BLaER1 (cell line): ENCODE results near the gene ST6GALNAC4.
"Not testable (repeated sequence)": the region's sequence is repeated elsewhere in the genome, so short reads cannot be mapped to it uniquely, and the experiment has no call there.

ENCODE experiments used
- H3K27ac ChIP-seq: shearing (Covaris generic); formaldehyde crosslinking; 2 replicates; pipeline ENCODE4 v1.8.1; 2022
- H3K27me3 ChIP-seq: shearing (Covaris generic); formaldehyde crosslinking; 2 replicates; pipeline ENCODE4 v1.8.1; 2022
- H3K36me3 ChIP-seq: shearing (Covaris generic); formaldehyde crosslinking; 2 replicates; pipeline ENCODE4 v1.8.1; 2022
- H3K4me1 ChIP-seq: shearing (Covaris generic); formaldehyde crosslinking; 2 replicates; pipeline ENCODE4 v1.8.1; 2022
- H3K4me2 ChIP-seq: shearing (Covaris generic); formaldehyde crosslinking; 2 replicates; pipeline ENCODE4 v1.8.1; 2022
- H3K4me3 ChIP-seq: shearing (Covaris generic); formaldehyde crosslinking; 2 replicates; pipeline ENCODE4 v1.8.1; 2022
- H3K9ac ChIP-seq: shearing (Covaris generic); formaldehyde crosslinking; 2 replicates; pipeline ENCODE4 v1.8.1; 2022
- H3K9me3 ChIP-seq: shearing (Covaris generic); formaldehyde crosslinking; 2 replicates; pipeline ENCODE4 v1.8.1; 2022
- H4K20me1 ChIP-seq: shearing (Covaris generic); formaldehyde crosslinking; 2 replicates; pipeline ENCODE4 v1.8.1; 2022
- Cebpa-rat ChIP-seq: shearing (Covaris generic); IDR thresholded peaks from 2 replicates; pipeline ENCODE4 v1.8.1; 2022

Gene ST6GALNAC4

DNA sequence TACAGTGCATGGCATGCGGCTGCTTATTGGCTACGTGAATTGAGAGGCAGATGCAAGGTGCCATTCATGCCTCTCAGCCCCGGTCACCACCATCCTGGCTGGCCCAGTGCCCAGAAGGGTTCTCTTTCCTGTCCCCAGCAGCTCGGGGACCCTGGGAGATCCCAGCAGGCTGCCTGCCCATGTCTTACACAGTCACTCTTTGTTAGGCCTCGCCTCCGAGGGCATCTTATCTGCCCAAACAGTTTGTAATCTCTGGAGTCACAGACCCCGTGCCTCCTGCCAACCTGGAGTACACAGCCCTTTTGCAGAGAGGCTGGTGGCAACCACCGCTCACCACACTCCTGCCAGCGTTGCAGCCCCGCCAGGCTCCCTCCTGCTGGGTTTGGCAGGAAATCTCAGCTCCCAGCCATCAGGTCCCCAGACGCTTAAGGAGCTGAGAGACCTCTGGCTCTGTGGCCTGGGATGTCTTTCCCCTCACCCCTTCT lies 32.4 kb downstream of the ST6GALNAC4 start:
- Histone ChIP-seq H3K27ac (peak overlapping the region; percentile 88), H3K4me2 (peak overlapping the region; percentile 85), H3K4me1 (peaks cover 99% of the 10 kb centered on the region)

DNA sequence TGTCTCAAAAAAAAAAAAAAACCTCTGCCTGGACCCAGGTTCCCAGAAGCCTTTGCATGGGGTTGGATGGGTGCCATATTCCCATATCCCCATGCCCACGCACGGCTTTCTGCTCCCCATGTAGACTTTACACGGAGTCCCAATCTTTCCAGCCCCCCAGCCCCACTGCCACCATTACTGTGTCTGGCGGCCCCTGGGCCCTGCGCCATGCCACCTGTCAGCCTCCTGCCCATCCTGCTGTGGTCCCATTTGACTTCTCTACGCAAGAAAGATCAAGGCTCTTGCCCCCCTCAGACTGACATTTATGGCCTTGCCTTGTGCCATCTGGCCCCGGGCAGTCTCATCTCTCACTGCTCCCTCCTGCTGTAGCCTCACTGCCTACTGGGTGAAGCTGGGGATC lies 32.9 kb downstream of the ST6GALNAC4 start:
- Histone ChIP-seq H3K36me3 (peaks cover 10% of the 10 kb centered on the region), H3K27me3 (no peaks in the 10 kb centered on the region), H3K4me2 (peak overlapping the region; percentile 85), H3K9me3 (no peaks in the 10 kb centered on the region), H3K4me1 (peaks cover 99% of the 10 kb centered on the region), H3K27ac (peak overlapping the region; percentile 88), H3K4me3 (0 out of 2 replicates have a peak overlapping the region, but pooled peaks have one; percentile 28), H3K9ac (peak overlapping the region; percentile 79), H4K20me1 (no peaks in the 10 kb centered on the region)
- TF ChIP-seq Cebpa-rat: no peak

More for the DNA sequence above, 32.4 kb downstream of the ST6GALNAC4 start:
- Histone ChIP-seq H3K4me3 (peak overlapping the region; percentile 28), H3K9ac (peak overlapping the region; percentile 79), H3K9me3 (no peaks in the 10 kb centered on the region), H3K36me3 (peaks cover 13% of the 10 kb centered on the region), H3K27me3 (no peaks in the 10 kb centered on the region), H4K20me1 (no peaks in the 10 kb centered on the region)
- TF ChIP-seq Cebpa-rat: no peak

DNA sequence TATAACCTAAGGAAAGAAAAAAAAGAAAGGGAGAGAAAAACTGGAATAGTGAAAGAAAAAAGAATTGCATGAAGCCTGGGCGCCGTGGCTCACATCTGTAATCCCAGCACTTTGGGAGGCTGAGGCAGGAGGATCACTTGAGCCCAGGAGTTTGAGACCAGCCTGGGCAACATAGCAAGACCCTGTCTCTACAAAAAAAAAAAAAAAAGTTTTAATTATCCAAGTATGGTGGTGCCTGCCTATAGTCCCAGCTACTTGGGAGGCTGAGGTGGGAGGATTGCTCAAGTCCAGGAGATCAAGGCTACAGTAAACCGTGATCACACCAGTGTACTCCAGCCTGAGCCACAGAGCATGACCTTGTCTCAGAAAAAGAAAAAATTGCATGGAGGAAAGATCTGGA lies 35.1 kb downstream of the ST6GALNAC4 start:
- H3K4me1 ChIP-seq: peaks cover 98% of the 10 kb centered on the region
- peaks cover 21% of the 10 kb centered on the region for H3K27me3 ChIP-seq
- not testable (repeated sequence) for H3K4me3 ChIP-seq, H3K9ac ChIP-seq, H3K36me3 ChIP-seq, H3K9me3 ChIP-seq, H4K20me1 ChIP-seq
- H3K27ac ChIP-seq: peak overlapping the region; percentile 88
- H3K4me2 ChIP-seq: peak overlapping the region; percentile 85; the same call in 1 of the 2 replicates

DNA sequence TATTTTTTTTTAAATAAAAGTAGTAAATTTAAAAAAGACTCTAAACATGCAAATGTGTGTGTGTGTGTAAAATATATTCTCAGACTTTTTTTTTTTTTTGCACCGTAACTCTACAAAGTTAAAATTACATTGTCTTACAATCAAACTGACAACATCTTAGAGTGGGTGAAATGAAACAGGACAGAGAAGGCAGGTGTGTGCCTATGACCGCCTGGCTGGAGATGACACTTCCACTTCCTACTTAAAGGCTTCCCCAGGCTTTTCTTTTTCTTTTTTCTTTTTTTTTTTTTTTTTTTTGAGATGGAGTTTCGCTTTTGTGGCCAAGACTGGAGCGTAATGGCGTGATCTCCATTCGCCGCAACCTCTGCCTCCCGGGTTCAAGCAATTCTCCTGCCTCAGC lies 36.7 kb downstream of the ST6GALNAC4 start:
- H3K4me2 ChIP-seq: peak overlapping the region; percentile 78
- no peaks in the 10 kb centered on the region for H4K20me1 ChIP-seq
- no peaks in the 10 kb centered on the region for H3K36me3 ChIP-seq
- no peak overlapping the region for H3K9ac ChIP-seq
- no peak overlapping the region for H3K27ac ChIP-seq
- H3K4me1 ChIP-seq: peaks cover 98% of the 10 kb centered on the region
- H3K9me3 ChIP-seq: no peaks in the 10 kb centered on the region
- no peak for TF ChIP-seq Cebpa-rat
- no peak overlapping the region for H3K4me3 ChIP-seq
- H3K27me3 ChIP-seq: peaks cover 23% of the 10 kb centered on the region

DNA sequence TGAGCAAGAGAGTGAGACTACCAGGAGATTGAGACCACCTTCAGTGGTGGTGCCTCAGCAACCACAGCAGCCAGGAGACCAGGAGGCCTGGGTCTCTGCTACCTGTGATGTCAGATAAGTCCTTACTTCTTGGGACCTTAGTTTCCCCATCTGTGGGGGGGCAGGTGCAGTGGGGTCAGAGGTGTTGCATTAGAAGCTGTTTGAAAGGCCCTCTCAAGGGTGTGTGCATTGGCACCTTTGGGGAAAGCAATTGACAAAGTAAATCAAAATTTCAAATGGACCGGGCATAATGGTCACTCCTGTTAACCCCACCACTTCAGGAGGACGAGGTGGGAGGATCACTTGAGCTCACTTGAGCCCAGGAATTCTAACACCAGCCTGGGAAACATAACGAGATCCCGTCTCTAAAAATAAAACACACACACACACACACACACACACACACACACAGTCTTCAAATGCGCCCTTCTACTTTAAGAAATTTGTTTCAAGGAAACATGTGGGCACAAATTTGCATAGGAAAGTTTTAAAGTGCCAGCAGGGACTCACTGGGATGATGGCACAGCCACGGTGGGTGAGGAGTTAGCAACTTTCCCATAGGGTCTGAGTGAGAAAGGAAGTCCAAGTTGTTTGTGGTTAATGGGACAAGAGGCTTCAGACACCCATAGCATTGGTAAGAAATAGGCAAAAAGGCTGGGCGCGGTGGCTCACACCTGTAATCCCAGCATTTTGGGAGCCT lies 38.0 kb downstream of the ST6GALNAC4 start:
- Histone ChIP-seq H3K36me3 (no peaks in the 10 kb centered on the region), H3K4me3 (no peak overlapping the region), H3K9me3 (no peaks in the 10 kb centered on the region), H3K4me1 (peaks cover 98% of the 10 kb centered on the region), H3K27ac (no peak overlapping the region), H4K20me1 (no peaks in the 10 kb centered on the region), H3K27me3 (peaks cover 23% of the 10 kb centered on the region), H3K4me2 (peak overlapping the region; percentile 78), H3K9ac (no peak overlapping the region)
- TF ChIP-seq Cebpa-rat: no peak

DNA sequence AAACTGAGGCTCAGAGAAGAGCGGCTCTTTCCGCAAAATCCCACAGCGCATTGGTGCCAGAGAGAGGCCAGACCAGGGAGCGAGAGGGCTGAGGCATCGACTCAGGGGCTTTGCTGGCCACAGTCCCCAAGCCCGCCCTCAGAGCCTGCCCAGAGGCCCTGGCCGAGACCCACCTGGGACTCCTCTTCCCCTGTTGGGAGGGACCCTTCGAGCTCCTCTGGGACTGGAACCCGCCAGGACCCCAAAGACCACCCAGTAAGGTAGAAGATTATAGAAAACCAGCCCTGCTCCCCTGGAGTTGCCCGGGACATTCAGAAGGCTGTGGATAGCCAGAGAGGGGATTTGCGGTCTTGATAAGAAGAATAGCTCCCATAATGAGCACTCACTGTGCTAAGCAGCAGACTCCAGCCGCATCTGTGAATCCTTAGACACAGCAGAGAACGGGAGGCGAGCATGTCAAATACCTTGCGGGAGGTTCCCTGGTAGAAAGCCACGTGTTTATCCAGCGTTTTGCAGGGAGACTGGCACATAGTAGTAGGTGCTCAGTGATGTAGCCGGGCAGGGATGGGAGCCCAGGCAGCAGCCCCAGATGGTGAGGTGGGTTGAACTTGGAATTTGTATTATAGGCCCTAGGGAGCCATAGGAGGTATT lies 38.7 kb downstream of the ST6GALNAC4 start:
- H3K4me3 ChIP-seq: peak overlapping the region; percentile 55
- peaks cover 98% of the 10 kb centered on the region for H3K4me1 ChIP-seq
- H3K9me3 ChIP-seq: no peaks in the 10 kb centered on the region
- no peaks in the 10 kb centered on the region for H4K20me1 ChIP-seq
- H3K27me3 ChIP-seq: peaks cover 23% of the 10 kb centered on the region
- H3K4me2 ChIP-seq: peak overlapping the region; percentile 78
- H3K9ac ChIP-seq: no peak overlapping the region; the same call in 1 of the 2 replicates
- no peak for TF ChIP-seq Cebpa-rat
- peak overlapping the region; percentile 26; the same call in 1 of the 2 replicates for H3K27ac ChIP-seq
- H3K36me3 ChIP-seq: no peaks in the 10 kb centered on the region

DNA sequence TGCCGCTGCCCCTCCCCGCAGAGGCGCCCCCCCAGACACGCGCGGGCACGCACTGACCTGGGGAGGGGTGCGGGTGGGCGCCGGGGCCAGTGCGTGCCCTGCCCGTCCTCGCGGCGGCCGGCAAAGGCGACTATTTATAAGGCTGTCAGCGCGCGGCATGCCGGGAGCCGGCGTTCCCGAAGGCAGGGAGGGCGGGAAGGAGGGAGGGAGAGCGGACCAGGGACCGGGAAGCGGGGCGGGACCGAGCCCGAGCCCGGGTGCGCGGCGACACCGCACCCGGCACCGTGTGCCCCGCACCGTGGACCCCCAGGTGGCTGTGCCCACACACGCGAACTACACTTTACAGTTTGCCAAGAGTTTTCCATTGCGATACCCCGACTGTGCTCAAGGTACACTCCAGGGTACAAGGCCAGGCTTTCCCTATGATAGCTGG lies 39.3 kb downstream of the ST6GALNAC4 start, which contains the start of gene AK1:
Gene AK1 (minus strand): TSS at position 110 of the 433 bp plus-strand sequence. CDS start 3,058 bp downstream, outside the sequence.
- H3K4me2 ChIP-seq: peak within 1 kb of the TSS; percentile 78
- peaks cover 98% of the 10 kb centered on the region for H3K4me1 ChIP-seq
- H4K20me1 ChIP-seq: no peaks in the 10 kb centered on the region
- H3K27me3 ChIP-seq: peaks cover 23% of the 10 kb centered on the region
- no peaks in the 10 kb centered on the region for H3K9me3 ChIP-seq
- no peak for TF ChIP-seq Cebpa-rat
- H3K36me3 ChIP-seq: no peaks in the 10 kb centered on the region
- H3K4me3 ChIP-seq: peak within 1 kb of the TSS; percentile 55
- H3K27ac ChIP-seq: peak within 1 kb of the TSS; percentile 65; the same call in 1 of the 2 replicates
- H3K9ac ChIP-seq: peak within 1 kb of the TSS; percentile 66

DNA sequence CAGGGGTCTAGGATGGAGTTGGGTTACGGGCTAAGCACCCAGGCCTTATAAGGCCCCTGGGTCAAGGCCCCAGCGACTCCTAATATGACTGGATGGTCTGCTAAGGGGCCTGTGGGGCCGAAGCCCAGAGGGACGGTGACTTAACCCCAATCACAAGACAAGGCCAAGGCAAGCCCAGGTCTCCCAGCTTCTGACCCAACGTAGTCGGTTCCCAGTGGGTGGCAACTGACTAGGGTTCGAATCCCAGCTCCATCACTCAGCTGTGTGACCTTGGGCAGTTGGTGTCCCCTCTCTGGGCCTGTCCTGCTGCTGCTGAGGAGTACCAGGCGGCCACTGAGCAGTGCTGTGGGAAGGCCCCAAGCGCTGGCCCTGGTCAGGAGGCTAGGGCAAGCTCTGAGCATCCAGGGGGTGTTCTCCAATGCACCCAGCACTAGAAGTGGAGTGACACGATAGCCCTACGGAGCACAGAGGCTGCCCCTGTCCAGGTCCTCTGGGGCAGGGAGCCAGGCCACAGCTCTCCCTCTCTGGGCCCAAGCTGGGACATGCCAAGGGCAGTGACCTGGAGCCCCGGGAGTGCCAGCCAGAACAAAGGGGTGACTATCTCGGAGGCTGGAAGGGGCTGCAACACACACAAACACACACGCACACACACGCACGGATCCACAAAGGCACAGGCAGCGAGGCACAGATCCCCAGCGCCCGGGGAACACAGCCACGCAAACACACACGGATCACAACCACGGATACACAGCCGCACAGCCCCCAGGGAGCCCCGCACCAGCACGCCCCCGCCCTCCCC lies 39.9 kb downstream of the ST6GALNAC4 start:
- Histone ChIP-seq H3K9me3 (no peaks in the 10 kb centered on the region), H3K4me3 (peak overlapping the region; percentile 55), H3K4me1 (peaks cover 98% of the 10 kb centered on the region), H3K36me3 (no peaks in the 10 kb centered on the region), H3K4me2 (peak overlapping the region; percentile 78), H3K27ac (peak overlapping the region; percentile 65; the same call in 1 of the 2 replicates), H3K27me3 (peaks cover 23% of the 10 kb centered on the region), H4K20me1 (no peaks in the 10 kb centered on the region), H3K9ac (peak overlapping the region; percentile 66)
- no peak for TF ChIP-seq Cebpa-rat

DNA sequence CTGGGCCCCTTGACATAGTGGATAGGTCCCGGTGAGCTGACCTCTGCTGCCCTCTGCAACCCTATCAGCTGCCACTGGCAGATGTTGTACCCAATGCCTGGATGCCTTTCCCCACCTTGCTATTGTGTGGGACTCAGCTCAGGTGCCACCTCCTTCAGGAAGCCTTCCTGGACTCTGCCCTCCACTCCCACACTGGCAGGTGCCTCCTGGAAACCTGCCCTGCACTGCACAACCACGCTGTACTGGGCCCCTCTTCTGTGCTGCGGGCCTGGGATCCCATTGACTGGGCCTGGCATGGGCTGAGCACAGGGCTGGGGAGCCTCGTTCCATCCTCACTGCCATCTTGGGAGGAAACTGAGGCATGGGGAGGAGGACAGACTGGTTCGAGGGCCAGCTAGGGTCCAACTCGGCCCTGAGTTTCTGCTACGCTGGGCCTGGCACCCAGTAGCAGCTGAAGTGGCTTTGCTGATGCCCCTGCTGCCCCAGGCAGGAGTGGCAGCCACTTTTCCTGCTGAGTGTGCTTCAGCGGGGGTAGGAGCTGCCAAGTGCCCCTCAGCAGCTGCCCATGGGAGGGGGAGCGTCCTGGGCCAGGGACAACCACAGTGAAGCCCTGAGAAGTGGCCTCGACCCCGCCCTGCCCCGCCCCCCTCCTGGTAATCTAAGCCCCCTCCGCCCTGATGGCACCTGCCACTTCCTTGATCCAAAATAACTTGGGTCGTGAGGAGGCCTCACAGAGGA lies 40.6 kb downstream of the ST6GALNAC4 start:
- H3K9ac ChIP-seq: peak overlapping the region; percentile 46; the same call in 1 of the 2 replicates
- H3K27ac ChIP-seq: no peak overlapping the region; the same call in 1 of the 2 replicates
- no peaks in the 10 kb centered on the region; the same call in 1 of the 2 replicates for H3K36me3 ChIP-seq
- H3K27me3 ChIP-seq: peaks cover 23% of the 10 kb centered on the region
- H3K4me1 ChIP-seq: peaks cover 93% of the 10 kb centered on the region
- no peaks in the 10 kb centered on the region for H4K20me1 ChIP-seq
- no peak overlapping the region for H3K4me3 ChIP-seq
- H3K4me2 ChIP-seq: peak overlapping the region; percentile 78
- H3K9me3 ChIP-seq: no peaks in the 10 kb centered on the region
- no peak for TF ChIP-seq Cebpa-rat
